ENCODE results near the gene DOCK2. TPM values are rescaled to one million over a fixed set of nuclear protein-coding genes. Genes with fewer than 3 reads are reported as not detected.

The DOCK2 gene
- total RNA-seq, 1 experiment from 2014 or later = 1.4 TPM

DNA sequence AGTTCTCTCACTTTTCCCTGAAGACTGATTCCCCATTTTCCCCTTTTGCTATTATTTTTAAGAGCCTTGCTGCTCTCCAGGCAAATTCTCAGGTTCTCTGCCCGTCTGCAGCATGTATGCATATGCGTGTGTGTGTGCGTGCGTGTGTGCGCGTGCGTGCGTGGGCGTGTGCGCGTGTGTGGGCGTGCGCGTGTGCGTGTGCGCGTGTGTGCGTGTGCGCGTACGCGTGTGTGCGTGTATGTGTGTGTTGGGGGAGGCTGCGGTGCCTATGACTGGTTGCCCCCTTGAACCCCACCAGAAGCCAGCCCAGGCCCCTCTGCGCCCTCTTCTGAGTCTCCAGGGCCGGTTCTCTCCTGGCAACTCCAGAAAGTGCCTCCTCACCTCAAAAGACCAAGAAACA lies 467.6 kb downstream of the DOCK2 start:
- BruUV-seq (replicated peaks) = no TSS peak
- ChIA-PET POLR2A (no interaction called here), CTCF (interaction anchor here (0.6 kb wide), 1 partner anchor 162 kb away, joined by 9 read pairs; no protein-coding TSS in a partner anchor)
- Histone ChIP-seq H3K36me3 (ENCODE audit: control insufficient read depth, insufficient read depth, low read length) (no peaks in the 10 kb centered on the region), H3K9me3 (ENCODE audit: control insufficient read depth, insufficient read depth, low read depth, low read length) (no peaks in the 10 kb centered on the region), H3K27ac (ENCODE audit: low read length) (peak overlapping the region; percentile 91), H3K4me3 (ENCODE audit: low read depth in 2 of 2, low read length in 2 of 2) (no peak overlapping the region), H3K27me3 (ENCODE audit: control insufficient read depth, insufficient read depth, low read length) (no peaks in the 10 kb centered on the region), H3K4me1 (ENCODE audit: control insufficient read depth, insufficient read depth, low read length) (peaks cover 40% of the 10 kb centered on the region)
- TF ChIP-seq POLR2AphosphoS5 (IDR thresholded peaks at IDR 0.05; ENCODE audit: low read depth, low read length) (no peak), SIN3A (IDR thresholded peaks at IDR 0.05; ENCODE audit: borderline replicate concordance, insufficient read depth, low read depth, low read length) (no peak), TCF7L2 (IDR thresholded peaks at IDR 0.05; ENCODE audit: low read depth, low read length) (no peak)
- TF ChIP-seq, protein P1, sequence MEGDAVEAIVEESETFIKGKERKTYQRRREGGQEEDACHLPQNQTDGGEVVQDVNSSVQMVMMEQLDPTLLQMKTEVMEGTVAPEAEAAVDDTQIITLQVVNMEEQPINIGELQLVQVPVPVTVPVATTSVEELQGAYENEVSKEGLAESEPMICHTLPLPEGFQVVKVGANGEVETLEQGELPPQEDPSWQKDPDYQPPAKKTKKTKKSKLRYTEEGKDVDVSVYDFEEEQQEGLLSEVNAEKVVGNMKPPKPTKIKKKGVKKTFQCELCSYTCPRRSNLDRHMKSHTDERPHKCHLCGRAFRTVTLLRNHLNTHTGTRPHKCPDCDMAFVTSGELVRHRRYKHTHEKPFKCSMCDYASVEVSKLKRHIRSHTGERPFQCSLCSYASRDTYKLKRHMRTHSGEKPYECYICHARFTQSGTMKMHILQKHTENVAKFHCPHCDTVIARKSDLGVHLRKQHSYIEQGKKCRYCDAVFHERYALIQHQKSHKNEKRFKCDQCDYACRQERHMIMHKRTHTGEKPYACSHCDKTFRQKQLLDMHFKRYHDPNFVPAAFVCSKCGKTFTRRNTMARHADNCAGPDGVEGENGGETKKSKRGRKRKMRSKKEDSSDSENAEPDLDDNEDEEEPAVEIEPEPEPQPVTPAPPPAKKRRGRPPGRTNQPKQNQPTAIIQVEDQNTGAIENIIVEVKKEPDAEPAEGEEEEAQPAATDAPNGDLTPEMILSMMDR (IDR thresholded peaks at IDR 0.05) = no peak
- TF ChIP-seq, protein P2, sequence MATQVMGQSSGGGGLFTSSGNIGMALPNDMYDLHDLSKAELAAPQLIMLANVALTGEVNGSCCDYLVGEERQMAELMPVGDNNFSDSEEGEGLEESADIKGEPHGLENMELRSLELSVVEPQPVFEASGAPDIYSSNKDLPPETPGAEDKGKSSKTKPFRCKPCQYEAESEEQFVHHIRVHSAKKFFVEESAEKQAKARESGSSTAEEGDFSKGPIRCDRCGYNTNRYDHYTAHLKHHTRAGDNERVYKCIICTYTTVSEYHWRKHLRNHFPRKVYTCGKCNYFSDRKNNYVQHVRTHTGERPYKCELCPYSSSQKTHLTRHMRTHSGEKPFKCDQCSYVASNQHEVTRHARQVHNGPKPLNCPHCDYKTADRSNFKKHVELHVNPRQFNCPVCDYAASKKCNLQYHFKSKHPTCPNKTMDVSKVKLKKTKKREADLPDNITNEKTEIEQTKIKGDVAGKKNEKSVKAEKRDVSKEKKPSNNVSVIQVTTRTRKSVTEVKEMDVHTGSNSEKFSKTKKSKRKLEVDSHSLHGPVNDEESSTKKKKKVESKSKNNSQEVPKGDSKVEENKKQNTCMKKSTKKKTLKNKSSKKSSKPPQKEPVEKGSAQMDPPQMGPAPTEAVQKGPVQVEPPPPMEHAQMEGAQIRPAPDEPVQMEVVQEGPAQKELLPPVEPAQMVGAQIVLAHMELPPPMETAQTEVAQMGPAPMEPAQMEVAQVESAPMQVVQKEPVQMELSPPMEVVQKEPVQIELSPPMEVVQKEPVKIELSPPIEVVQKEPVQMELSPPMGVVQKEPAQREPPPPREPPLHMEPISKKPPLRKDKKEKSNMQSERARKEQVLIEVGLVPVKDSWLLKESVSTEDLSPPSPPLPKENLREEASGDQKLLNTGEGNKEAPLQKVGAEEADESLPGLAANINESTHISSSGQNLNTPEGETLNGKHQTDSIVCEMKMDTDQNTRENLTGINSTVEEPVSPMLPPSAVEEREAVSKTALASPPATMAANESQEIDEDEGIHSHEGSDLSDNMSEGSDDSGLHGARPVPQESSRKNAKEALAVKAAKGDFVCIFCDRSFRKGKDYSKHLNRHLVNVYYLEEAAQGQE (IDR thresholded peaks at IDR 0.05; ENCODE audit: insufficient read depth in 1 of 2, low read depth in 2 of 2, low read length in 1 of 2) = no peak
- in situ Hi-C loops (cut with HindIII; ENCODE audit: low pct_unique_long_range_greater_than_20kb, low sequenced_read_pairs) (no loop called here), intact Hi-C loops (cut with micrococcal nuclease; ENCODE audit: unreplicated experiment) (no loop called here)
- no peak for DNase-seq (ENCODE audit: low read depth, low spot score)
- no peak for ATAC-seq

DNA sequence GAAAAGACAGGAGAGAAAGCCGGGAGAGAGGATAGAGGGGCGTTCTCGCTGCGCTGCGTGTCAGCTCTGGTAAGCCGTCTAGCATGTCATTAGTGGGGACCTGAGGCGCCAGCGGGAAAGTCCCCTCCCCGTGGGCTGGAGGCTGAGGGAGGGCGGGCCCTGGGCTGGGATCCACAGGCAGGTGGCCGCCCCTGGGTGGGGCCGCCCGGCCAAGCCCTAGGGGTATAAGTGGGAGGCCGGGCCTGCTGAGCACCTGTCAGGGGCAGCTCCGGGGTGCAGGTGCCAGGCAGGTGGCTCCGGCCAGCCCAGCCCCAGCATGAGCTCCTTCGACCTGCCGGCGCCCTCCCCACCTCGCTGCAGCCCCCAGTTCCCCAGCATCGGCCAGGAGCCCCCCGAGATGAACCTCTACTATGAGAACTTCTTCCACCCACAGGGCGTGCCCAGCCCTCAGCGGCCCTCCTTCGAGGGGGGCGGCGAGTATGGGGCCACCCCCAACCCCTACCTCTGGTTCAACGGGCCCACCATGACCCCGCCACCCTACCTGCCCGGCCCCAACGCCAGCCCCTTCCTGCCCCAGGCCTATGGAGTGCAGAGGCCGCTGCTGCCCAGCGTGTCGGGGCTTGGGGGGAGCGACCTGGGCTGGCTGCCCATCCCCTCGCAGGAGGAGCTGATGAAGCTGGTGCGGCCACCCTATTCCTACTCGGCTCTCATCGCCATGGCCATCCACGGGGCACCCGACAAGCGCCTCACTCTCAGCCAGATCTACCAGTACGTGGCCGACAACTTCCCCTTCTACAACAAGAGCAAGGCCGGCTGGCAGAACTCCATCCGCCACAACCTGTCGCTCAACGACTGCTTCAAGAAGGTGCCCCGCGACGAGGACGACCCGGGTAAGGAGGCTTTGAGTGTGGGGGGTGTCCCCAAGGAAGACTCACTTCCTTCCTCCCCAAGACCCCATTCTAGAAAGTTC lies 468.9 kb downstream of the DOCK2 start, which contains the start of gene FOXI1:
FOXI1 (plus strand) TSS at position 256 of the 970 bp plus-strand sequence; CDS start at position 317, 61 bp downstream.
- Histone ChIP-seq H3K4me1 (ENCODE audit: control insufficient read depth, insufficient read depth, low read length) (peaks cover 40% of the 10 kb centered on the region), H3K4me3 (ENCODE audit: low read depth in 2 of 2, low read length in 2 of 2) (no peak within 1 kb of the TSS), H3K36me3 (ENCODE audit: control insufficient read depth, insufficient read depth, low read length) (no peaks in the 10 kb centered on the region), H3K9me3 (ENCODE audit: control insufficient read depth, insufficient read depth, low read depth, low read length) (no peaks in the 10 kb centered on the region), H3K27ac (ENCODE audit: low read length) (peak within 1 kb of the TSS; percentile 91), H3K27me3 (ENCODE audit: control insufficient read depth, insufficient read depth, low read length) (no peaks in the 10 kb centered on the region)
- in situ Hi-C loops (cut with HindIII; ENCODE audit: low pct_unique_long_range_greater_than_20kb, low sequenced_read_pairs) (no loop called here), intact Hi-C loops (cut with micrococcal nuclease; ENCODE audit: unreplicated experiment) (no loop called here)
- POLR2A ChIA-PET = no interaction called here
- BruUV-seq (replicated peaks) = no TSS peak
- DNase-seq (ENCODE audit: low read depth, low spot score) = no peak
- TF ChIP-seq, protein P2 (IDR thresholded peaks at IDR 0.05; ENCODE audit: insufficient read depth in 1 of 2, low read depth in 2 of 2, low read length in 1 of 2) = no peak
- TF ChIP-seq POLR2AphosphoS5 (IDR thresholded peaks at IDR 0.05; ENCODE audit: low read depth, low read length) (no peak), TCF7L2 (IDR thresholded peaks at IDR 0.05; ENCODE audit: low read depth, low read length) (no peak), SIN3A (IDR thresholded peaks at IDR 0.05; ENCODE audit: borderline replicate concordance, insufficient read depth, low read depth, low read length) (no peak)
- TF ChIP-seq, protein P1 (IDR thresholded peaks at IDR 0.05) = no peak
- CTCF ChIA-PET = interaction anchor here (1.2 to 1.8 kb wide), 2 partner anchors 77 to 111 kb away, joined by 4 to 8 read pairs; no protein-coding TSS in a partner anchor
- ATAC-seq = no peak
